Adipocyte (in vitro differentiated cells): ENCODE data around the gene CCDC88C.

ENCODE experiments used
- DNase-seq: peaks from one replicate; pipeline ENCODE4 v3.0.0-alpha.2; 2015; ENCODE audit warnings: low read depth
- H3K27me3 ChIP-seq: replicated peaks from 2 replicates; pipeline ENCODE4 v1.7.0; 2013; ENCODE audit warnings: mild to moderate bottlenecking, low read length, moderate library complexity; ENCODE audit not compliant: control insufficient read depth, insufficient read depth
- H3K36me3 ChIP-seq: 2 replicates; pipeline ENCODE4 v1.7.0; 2013; ENCODE audit warnings: low read length, mild to moderate bottlenecking, moderate library complexity; ENCODE audit not compliant: control insufficient read depth, insufficient read depth, severe bottlenecking
- H3K4me1 ChIP-seq: 2 replicates; pipeline ENCODE4 v1.7.0; 2013; ENCODE audit warnings: mild to moderate bottlenecking, low read length, moderate library complexity; ENCODE audit not compliant: control insufficient read depth, insufficient read depth
- H3K4me3 ChIP-seq: 2 replicates; pipeline ENCODE4 v1.7.0; 2013; ENCODE audit warnings: mild to moderate bottlenecking, low read length, moderate library complexity
- H3K9ac ChIP-seq: 2 replicates; pipeline ENCODE4 v1.7.0; 2013; ENCODE audit warnings: mild to moderate bottlenecking, low read length, moderate library complexity
- H3K9me3 ChIP-seq: 2 replicates; pipeline ENCODE4 v1.7.0; 2013; ENCODE audit warnings: mild to moderate bottlenecking, low read length, moderate library complexity; ENCODE audit not compliant: control insufficient read depth

The CCDC88C gene

DNA sequence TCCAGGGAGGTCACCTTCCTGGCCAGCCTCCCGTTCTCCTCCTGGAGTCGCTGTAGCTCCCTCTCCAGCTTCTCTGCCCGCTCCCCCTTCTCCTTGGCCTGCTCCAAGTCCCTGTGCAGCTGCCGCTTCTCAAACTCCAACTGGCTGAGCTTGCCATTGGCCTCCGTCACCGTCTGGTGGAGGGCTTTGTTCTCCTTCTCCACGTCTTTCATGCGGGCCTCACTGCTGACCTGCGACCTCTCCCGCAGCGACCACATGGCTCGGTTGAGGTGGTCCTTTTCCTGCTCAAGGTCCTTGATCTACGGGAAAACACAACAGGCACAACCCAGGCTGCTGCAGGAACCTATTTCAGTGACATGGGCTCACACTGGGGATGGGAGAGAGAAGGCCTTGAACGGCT lies 103.8 kb downstream of the CCDC88C start:
- Histone ChIP-seq H3K36me3 (no peaks in the 10 kb centered on the region), H3K9ac (no peak overlapping the region), H3K27me3 (peaks cover 44% of the 10 kb centered on the region), H3K9me3 (no peaks in the 10 kb centered on the region), H3K4me1 (peaks cover 4% of the 10 kb centered on the region), H3K4me3 (no peak overlapping the region)
- DNase-seq, result no peak

DNA sequence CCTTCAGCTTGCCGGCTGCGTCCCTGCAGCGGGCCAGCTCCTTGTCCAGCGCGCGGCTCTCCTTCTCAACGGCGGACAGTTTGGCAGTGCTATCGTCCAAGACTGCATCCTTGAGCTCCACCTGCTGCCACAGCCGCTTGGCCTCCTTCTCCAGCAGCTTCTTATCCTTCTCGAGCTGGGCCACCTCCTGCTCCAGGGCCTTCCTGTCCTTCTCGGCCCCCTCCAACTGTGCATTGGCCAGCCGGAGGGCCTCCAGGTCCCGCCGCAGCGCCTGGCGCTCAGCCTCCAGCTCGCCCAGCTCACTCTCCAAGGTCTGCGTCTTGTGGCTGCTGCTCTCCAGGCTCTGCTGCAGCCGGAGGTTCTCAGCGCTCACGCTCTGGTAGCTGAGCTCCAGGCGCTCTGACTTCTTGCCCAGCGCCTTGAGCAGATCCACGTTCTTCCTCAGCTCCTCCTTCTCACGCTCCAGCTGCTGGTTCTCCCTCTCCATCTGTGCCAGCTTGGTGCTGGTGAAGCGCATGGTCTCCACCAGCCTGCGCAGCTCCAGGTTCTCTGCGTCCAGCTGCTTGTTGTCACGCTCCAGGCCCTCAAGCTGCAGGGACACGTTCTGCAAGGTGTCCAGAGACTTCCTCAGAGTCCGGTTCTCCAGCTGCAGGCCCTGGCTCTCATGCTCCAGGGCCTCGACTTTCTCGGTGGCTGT lies 104.3 kb downstream of the CCDC88C start:
- H3K4me3 ChIP-seq, result no peak overlapping the region
- no peak for DNase-seq
- no peaks in the 10 kb centered on the region for H3K9me3 ChIP-seq
- no peaks in the 10 kb centered on the region for H3K36me3 ChIP-seq
- H3K9ac ChIP-seq, result no peak overlapping the region
- peaks cover 4% of the 10 kb centered on the region for H3K4me1 ChIP-seq
- peaks cover 45% of the 10 kb centered on the region for H3K27me3 ChIP-seq

DNA sequence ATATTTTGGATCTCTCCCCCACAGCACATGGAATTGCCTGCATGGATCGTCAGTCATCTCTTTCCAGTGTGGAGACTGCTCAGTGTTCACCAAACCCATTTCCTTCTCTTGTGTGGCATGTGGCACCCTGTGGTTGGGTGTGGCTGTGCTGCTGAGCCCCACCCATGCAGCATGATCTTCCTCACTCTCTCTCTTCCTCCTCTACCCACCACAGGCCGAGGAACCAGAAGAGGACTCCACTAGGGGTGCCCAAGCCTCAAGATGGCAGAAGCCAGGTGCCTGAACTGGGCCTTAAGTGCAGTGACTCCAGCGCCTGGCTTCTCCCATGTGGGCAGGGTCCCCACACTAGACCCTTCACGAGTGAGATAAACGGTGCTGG lies 106.3 kb downstream of the CCDC88C start:
- Histone ChIP-seq H3K4me3 (no peak overlapping the region), H3K9me3 (no peaks in the 10 kb centered on the region), H3K9ac (no peak overlapping the region), H3K36me3 (no peaks in the 10 kb centered on the region), H3K27me3 (peaks cover 52% of the 10 kb centered on the region), H3K4me1 (no peaks in the 10 kb centered on the region)
- DNase-seq, result no peak

DNA sequence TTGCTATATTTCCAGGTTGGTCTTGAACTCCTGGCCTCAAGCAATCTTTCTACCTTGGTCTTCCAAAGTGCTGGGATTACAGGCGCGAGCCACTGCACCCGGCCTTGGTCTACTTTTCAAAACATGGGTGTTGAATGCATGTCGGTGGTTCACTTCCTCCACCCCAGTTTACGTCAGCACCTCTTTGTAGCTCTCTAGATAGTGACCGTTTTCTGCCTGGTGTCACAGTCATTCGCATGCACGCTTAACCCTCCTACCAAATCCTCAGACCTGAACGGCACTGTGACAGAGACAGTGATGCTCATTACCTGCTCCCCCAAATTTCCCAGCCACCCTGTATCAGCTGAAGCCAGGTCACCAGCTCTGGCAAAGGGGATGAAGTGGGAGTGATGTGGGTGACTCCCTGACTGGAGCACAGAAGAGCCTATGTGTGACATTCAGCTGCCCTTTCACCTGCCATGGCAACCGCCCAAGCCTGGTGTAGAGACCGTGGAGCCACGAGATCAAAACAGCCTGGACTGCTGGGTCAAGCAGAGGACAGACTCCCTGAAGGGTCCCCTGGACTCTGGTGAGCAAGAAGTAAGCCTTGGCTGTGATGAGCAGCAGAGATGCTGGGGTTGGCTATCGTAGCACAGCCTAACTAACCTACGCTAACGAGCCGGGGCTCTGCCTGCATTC lies 106.9 kb downstream of the CCDC88C start:
- no peak for DNase-seq

DNA sequence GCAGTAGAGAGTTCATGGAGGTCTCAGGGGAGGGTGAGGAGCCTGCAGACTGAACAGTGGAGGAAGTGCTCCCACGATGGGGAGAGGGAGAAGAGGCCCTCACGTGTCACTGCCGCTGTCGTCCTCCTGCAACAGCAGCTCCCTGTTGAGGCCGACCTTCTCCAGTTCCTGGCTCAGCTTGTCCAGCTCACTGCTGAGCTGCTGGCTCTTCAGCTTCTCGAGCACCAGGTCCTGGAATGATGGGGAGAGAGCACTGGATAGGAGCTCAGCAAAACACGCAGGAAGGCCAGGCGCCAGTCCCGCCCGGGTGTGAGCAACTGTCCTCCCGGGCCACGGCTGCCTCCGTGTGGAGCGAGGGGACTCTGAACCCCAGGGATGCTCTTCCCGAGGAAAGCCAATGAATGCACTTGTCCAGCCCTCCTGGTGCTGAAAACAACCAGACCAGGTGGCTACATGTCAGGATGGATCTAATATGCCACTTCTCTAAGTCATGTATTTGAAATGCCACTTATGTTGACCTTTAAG lies 107.8 kb downstream of the CCDC88C start:
- no peak overlapping the region for H3K4me3 ChIP-seq
- no peak for DNase-seq

More for the DNA sequence above, 106.9 kb downstream of the CCDC88C start:
- Histone ChIP-seq H3K9me3 (no peaks in the 10 kb centered on the region), H3K4me3 (no peak overlapping the region), H3K4me1 (no peaks in the 10 kb centered on the region), H3K27me3 (peaks cover 51% of the 10 kb centered on the region), H3K36me3 (no peaks in the 10 kb centered on the region), H3K9ac (no peak overlapping the region)

GRCh38 chr14:91308337-91308736 lies 109.3 kb downstream of the CCDC88C start:
- H3K4me1 ChIP-seq, result no peaks in the 10 kb centered on the region
- no peaks in the 10 kb centered on the region for H3K9me3 ChIP-seq
- no peak overlapping the region for H3K9ac ChIP-seq
- H3K4me3 ChIP-seq, result no peak overlapping the region
- H3K27me3 ChIP-seq, result peaks cover 54% of the 10 kb centered on the region
- H3K36me3 ChIP-seq, result no peaks in the 10 kb centered on the region
- no peak for DNase-seq

More for the DNA sequence above, 107.8 kb downstream of the CCDC88C start:
- Histone ChIP-seq H3K27me3 (peaks cover 50% of the 10 kb centered on the region), H3K4me1 (no peaks in the 10 kb centered on the region), H3K36me3 (no peaks in the 10 kb centered on the region), H3K9ac (no peak overlapping the region), H3K9me3 (no peaks in the 10 kb centered on the region)

- no peak for DNase-seq
- H3K9me3 ChIP-seq, result no peaks in the 10 kb centered on the region
- H3K4me3 ChIP-seq, result no peak overlapping the region
- H3K9ac ChIP-seq, result no peak overlapping the region
- H3K4me1 ChIP-seq, result no peaks in the 10 kb centered on the region
- H3K27me3 ChIP-seq, result peaks cover 57% of the 10 kb centered on the region
- H3K36me3 ChIP-seq, result no peaks in the 10 kb centered on the region
Measured at GRCh38 chr14:91307652-91308051, 110.0 kb downstream of the CCDC88C start.

DNA sequence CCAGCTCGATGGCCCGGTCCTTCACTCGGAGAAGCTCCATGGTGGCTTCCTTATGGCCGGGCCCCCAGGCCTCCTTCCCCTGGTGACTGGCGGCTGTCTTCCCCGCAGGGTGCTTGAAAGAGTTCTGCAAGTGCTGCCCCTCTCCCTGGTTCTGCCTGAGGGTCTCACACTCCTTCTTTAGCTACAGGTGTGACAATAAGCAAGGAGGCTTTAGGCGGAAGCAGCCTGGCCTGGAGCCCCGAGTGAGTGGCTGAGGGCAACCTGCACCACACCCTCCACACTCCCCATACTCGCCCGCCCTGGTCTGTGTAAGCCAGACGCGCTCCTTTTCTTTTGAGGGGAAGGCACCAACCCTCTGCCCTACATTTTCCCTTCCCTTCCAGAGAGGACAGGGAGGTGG lies 110.6 kb downstream of the CCDC88C start:
- Histone ChIP-seq H3K36me3 (no peaks in the 10 kb centered on the region), H3K9me3 (no peaks in the 10 kb centered on the region), H3K4me3 (no peak overlapping the region), H3K4me1 (no peaks in the 10 kb centered on the region), H3K9ac (no peak overlapping the region), H3K27me3 (peaks cover 63% of the 10 kb centered on the region)
- DNase-seq, result no peak

DNA sequence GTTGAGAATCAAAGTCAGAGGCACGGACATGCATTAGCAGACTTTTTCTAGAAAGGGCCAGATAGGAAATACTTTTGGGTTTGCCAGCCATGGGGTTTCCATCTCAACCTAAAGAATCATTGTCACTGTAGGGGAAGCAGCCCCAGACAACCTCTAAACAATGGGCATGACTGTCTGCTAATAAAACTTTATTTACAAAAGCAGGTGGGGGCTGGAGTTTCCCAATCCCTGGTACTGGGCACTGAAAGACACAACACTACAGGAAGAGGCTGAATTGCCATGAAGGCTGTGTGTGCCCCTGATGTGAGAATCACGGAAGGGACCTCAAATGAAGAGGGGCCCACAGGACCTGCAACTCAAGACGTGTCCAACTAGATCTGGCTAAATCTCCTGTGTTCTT lies 111.1 kb downstream of the CCDC88C start:
- H3K4me3 ChIP-seq, result no peak overlapping the region
- no peak overlapping the region for H3K9ac ChIP-seq
- no peaks in the 10 kb centered on the region for H3K36me3 ChIP-seq
- DNase-seq, result no peak
- no peaks in the 10 kb centered on the region for H3K9me3 ChIP-seq
- H3K27me3 ChIP-seq, result peaks cover 64% of the 10 kb centered on the region
- no peaks in the 10 kb centered on the region for H3K4me1 ChIP-seq

DNA sequence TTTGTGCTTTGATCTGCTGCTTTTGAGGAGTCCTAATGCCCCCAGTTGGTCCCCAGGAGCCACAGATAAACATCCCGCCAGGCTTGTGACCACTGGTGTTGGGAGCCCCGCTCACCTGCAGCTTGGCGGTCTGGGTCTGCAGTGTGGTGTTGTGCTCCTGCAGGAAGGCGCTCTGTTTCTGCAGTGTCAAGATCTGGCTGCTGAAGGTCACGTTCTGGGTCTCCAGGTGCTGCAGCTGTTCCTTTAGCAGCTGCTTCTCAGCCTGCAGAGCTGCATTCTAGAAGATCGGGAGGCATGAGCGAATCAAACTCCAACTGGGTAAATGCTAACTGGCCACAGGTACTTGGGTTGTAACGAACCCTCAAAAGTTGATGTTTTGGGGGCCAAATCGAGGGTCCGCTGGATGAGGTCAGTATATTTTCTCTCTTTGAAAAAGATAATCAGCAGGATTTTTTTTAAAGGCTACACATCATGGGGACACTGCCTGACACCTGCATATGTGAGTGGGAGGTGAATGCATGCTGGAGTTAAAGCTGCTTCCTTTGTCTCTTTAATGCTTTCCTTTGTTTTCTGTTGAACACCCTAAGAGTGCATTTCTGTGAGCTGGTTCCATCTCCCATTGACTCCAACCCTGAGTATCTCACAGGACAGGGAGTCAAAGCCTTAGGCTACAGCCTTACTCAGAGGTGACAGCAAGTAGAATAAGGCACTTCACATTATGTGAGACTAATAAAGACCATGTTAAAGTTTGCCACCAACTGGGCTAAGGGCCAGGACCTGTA lies 111.8 kb downstream of the CCDC88C start:
- Histone ChIP-seq H3K9ac (no peak overlapping the region), H3K36me3 (no peaks in the 10 kb centered on the region)
- no peak for DNase-seq

DNA sequence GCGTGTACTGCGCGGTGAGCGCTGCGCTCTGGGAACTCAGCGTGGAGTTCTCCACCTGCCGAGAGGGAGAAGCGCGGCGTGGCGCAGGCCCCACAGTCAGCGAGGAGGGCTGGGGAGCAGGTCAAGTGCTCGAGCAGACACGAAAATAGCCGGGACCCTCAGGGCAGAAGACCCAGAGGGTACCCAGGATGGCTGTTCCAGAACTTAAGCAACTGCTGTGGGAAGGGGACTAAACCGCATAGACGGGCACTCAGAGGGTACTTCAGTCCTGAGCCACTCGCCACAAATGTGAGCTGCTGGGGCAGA lies 113.7 kb downstream of the CCDC88C start:
- no peaks in the 10 kb centered on the region for H3K36me3 ChIP-seq
- DNase-seq, result no peak
- H3K27me3 ChIP-seq, result peaks cover 77% of the 10 kb centered on the region
- H3K4me1 ChIP-seq, result no peaks in the 10 kb centered on the region
- no peak overlapping the region for H3K4me3 ChIP-seq
- no peak overlapping the region for H3K9ac ChIP-seq
- no peaks in the 10 kb centered on the region for H3K9me3 ChIP-seq

More for the DNA sequence above, 111.8 kb downstream of the CCDC88C start:
- Histone ChIP-seq H3K9me3 (no peaks in the 10 kb centered on the region), H3K4me1 (no peaks in the 10 kb centered on the region), H3K27me3 (peaks cover 68% of the 10 kb centered on the region), H3K4me3 (no peak overlapping the region)
